Measurements from ENCODE around the gene ATG2B.

- TF ChIP-seq CTCF (IDR thresholded peaks at IDR 0.05; ENCODE audit: low read length): no peak
- no peak for TF ChIP-seq EZH2 (IDR thresholded peaks at IDR 0.05; ENCODE audit: borderline replicate concordance, low read length)
Observed at GRCh38 chr14:96279564-96279963, 83.6 kb downstream of the ATG2B start.

Data from OCI-LY1 (cell line).